Esophagus muscularis mucosa (tissue), 4 donors: Measurements from ENCODE around the gene CHCHD5.

ENCODE experiments used
- EP300 ChIP-seq: sonication (generic); formaldehyde crosslinking; IDR thresholded peaks from one replicate; pipeline ENCODE4 v1.6.1; 2017; ENCODE audit warnings: antibody characterized with exemption
- POLR2A ChIP-seq: fragments of 450-650 bp; IDR thresholded peaks from one replicate; pipeline ENCODE4 v1.6.1; 2017; ENCODE audit warnings: antibody characterized with exemption, moderate library complexity, mild to moderate bottlenecking, low read depth
- POLR2AphosphoS5 ChIP-seq, 2 donors: sonication (generic); formaldehyde crosslinking; IDR thresholded peaks; one replicate each; pipeline ENCODE4 v1.6.1; 2017; ENCODE audit warnings: antibody characterized with exemption in 2 of 2
- TF ChIP-seq, protein P1 (sequence below), 3 experiments: fragments of 200-600 bp in 2 of 3; fragments of 450-650 bp in 1 of 3; sonication (generic) in 2 of 3; IDR thresholded peaks; one replicate each; pipeline ENCODE4 v1.5.1; 2017 to 2019; ENCODE audit warnings: antibody characterized with exemption in 3 of 3, mild to moderate bottlenecking in 2 of 3, moderate library complexity in 1 of 3

DNA sequence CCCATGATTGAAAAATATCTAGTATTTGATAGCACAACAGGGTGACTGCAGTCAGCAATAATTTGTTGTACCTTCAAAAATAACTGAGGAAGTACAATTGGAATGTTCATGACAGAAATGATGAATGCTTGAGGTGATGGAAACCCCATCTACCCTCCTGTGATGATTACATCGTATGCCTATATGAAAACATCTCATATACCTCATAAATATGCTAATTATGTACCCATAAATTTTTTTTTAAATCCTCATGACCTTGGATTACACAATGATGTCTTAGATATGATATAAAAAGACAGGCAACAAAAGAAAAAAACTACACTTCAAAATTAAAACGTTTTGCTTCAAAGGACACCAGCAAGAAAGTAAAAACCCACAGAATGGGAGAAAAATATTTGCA lies 43.5 kb upstream of the CHCHD5 start:
- TF ChIP-seq, protein P1, sequence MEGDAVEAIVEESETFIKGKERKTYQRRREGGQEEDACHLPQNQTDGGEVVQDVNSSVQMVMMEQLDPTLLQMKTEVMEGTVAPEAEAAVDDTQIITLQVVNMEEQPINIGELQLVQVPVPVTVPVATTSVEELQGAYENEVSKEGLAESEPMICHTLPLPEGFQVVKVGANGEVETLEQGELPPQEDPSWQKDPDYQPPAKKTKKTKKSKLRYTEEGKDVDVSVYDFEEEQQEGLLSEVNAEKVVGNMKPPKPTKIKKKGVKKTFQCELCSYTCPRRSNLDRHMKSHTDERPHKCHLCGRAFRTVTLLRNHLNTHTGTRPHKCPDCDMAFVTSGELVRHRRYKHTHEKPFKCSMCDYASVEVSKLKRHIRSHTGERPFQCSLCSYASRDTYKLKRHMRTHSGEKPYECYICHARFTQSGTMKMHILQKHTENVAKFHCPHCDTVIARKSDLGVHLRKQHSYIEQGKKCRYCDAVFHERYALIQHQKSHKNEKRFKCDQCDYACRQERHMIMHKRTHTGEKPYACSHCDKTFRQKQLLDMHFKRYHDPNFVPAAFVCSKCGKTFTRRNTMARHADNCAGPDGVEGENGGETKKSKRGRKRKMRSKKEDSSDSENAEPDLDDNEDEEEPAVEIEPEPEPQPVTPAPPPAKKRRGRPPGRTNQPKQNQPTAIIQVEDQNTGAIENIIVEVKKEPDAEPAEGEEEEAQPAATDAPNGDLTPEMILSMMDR (IDR thresholded peaks at IDR 0.05): no peak
- TF ChIP-seq POLR2A (no peak), EP300 (no peak), POLR2AphosphoS5 (IDR thresholded peaks at IDR 0.05) (no peak)
